ENCODE measurements around the gene HLA-DPB1. TPM values are rescaled to one million over a fixed set of nuclear protein-coding genes. Genes with fewer than 3 reads are reported as not detected.

Gene HLA-DPB1
- total and polyA plus RNA-seq, 2 donors (not counting 1 experiment from before 2014, with no cell fraction given): 1.3 to 11.5 TPM

DNA sequence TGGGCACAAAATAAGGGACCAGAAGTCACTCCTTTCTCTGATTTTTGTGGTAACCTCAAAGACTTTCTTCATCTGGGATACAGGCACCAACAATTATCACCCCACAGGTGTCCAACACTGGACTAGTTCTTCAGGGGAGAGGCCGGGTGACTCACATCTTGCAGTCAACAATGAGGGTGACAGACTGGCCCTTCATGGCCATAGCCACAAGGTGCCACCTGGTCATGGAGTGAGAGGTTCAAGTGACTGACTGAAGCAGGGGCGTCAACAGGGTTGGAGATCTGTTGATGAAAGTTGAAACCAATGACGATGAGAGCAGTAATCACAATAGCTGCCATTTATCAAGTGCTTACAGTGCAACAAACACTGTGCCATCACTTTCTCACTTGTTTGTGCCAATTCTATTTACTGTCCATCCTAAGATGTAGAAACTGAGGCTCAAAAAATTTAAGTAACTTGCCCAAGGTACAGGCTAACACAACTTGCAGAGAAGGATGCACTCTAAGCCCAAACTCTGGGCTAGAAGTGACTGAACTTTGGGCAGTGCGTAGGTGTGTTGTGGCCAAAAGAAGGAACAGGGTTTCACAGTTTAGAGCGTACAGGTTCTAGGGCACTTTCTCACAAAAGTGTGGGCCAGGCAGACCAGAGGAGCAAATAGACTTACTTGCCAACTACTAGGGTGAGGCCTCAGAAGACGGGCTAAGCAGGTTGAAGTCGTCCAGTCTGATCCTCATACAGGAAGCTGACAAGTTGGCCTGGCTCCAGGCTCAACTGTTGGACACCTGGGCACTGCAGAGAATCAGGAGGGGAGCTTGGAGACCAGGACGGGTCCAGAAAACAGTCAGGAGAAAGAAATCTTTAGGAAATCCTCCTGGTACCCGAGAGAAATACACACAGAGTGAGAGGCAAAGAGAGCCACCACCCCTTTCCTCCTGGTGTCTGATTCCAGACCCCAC, 30.4 kb downstream of the HLA-DPB1 start:
- no peak for DNase-seq (ENCODE audit: low read depth in 2 of 2)
- TF ChIP-seq, protein P1, sequence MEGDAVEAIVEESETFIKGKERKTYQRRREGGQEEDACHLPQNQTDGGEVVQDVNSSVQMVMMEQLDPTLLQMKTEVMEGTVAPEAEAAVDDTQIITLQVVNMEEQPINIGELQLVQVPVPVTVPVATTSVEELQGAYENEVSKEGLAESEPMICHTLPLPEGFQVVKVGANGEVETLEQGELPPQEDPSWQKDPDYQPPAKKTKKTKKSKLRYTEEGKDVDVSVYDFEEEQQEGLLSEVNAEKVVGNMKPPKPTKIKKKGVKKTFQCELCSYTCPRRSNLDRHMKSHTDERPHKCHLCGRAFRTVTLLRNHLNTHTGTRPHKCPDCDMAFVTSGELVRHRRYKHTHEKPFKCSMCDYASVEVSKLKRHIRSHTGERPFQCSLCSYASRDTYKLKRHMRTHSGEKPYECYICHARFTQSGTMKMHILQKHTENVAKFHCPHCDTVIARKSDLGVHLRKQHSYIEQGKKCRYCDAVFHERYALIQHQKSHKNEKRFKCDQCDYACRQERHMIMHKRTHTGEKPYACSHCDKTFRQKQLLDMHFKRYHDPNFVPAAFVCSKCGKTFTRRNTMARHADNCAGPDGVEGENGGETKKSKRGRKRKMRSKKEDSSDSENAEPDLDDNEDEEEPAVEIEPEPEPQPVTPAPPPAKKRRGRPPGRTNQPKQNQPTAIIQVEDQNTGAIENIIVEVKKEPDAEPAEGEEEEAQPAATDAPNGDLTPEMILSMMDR (conservative IDR thresholded peaks at IDR 0.05 in 1 of 2, IDR thresholded peaks at IDR 0.05 in 1 of 2; ENCODE audit: low read depth in 1 of 2, low read length in 2 of 2): no peak
- TF ChIP-seq EZH2 (IDR thresholded peaks at IDR 0.05; ENCODE audit: low read length, missing control alignments): no peak
- Histone ChIP-seq H3K27ac (ENCODE audit: insufficient read depth, low read length) (no peak overlapping the region), H3K27me3 (ENCODE audit: control insufficient read depth, insufficient read depth, low read length) (peaks cover 19% of the 10 kb centered on the region), H3K79me2 (ENCODE audit: control insufficient read depth, insufficient read depth, low read length) (no peaks in the 10 kb centered on the region), H4K20me1 (ENCODE audit: control insufficient read depth, extremely low read depth, insufficient read depth, low read length) (no peaks in the 10 kb centered on the region), H3K9ac (ENCODE audit: insufficient read depth, low read length) (no peak overlapping the region), H3K36me3 (ENCODE audit: control insufficient read depth, insufficient read depth, low read length) (no peaks in the 10 kb centered on the region), H3K9me3 (ENCODE audit: control insufficient read depth, insufficient read depth, low read depth, low read length) (no peaks in the 10 kb centered on the region), H3K4me2 (ENCODE audit: extremely low read depth, insufficient read depth, low read length) (no peak overlapping the region), H3K4me3 (replicated peaks in 1 of 4; ENCODE audit: control extremely low read depth in 1 of 4, insufficient read depth in 1 of 4, low read depth in 3 of 4, low read length in 4 of 4) (no peak overlapping the region), H3K4me1 (ENCODE audit: control insufficient read depth, extremely low read depth, insufficient read depth, low read length) (no peaks in the 10 kb centered on the region), H2AFZ (ENCODE audit: low read length) (no peak overlapping the region)

- no peaks in the 10 kb centered on the region for H3K9me3 ChIP-seq (ENCODE audit: control insufficient read depth, insufficient read depth, low read depth, low read length)
- no peak overlapping the region for H3K4me3 ChIP-seq (replicated peaks in 1 of 4; ENCODE audit: control extremely low read depth in 1 of 4, insufficient read depth in 1 of 4, low read depth in 3 of 4, low read length in 4 of 4)
- H3K36me3 ChIP-seq (ENCODE audit: control insufficient read depth, insufficient read depth, low read length): no peaks in the 10 kb centered on the region
- H3K4me1 ChIP-seq (ENCODE audit: control insufficient read depth, extremely low read depth, insufficient read depth, low read length): no peaks in the 10 kb centered on the region
- no peak overlapping the region for H3K4me2 ChIP-seq (ENCODE audit: extremely low read depth, insufficient read depth, low read length)
- no peak for TF ChIP-seq EZH2 (IDR thresholded peaks at IDR 0.05; ENCODE audit: low read length, missing control alignments)
- TF ChIP-seq, protein P1 (conservative IDR thresholded peaks at IDR 0.05 in 1 of 2, IDR thresholded peaks at IDR 0.05 in 1 of 2; ENCODE audit: low read depth in 1 of 2, low read length in 2 of 2): no peak
- H2AFZ ChIP-seq (ENCODE audit: low read length): no peak overlapping the region
- H3K9ac ChIP-seq (ENCODE audit: insufficient read depth, low read length): no peak overlapping the region
- H3K79me2 ChIP-seq (ENCODE audit: control insufficient read depth, insufficient read depth, low read length): no peaks in the 10 kb centered on the region
- H3K27me3 ChIP-seq (ENCODE audit: control insufficient read depth, insufficient read depth, low read length): peaks cover 19% of the 10 kb centered on the region
- no peaks in the 10 kb centered on the region for H4K20me1 ChIP-seq (ENCODE audit: control insufficient read depth, extremely low read depth, insufficient read depth, low read length)
- no peak for DNase-seq (ENCODE audit: low read depth in 2 of 2)
- no peak overlapping the region for H3K27ac ChIP-seq (ENCODE audit: insufficient read depth, low read length)
Measured at GRCh38 chr6:33107641-33108040, 31.9 kb downstream of the HLA-DPB1 start.

DNA sequence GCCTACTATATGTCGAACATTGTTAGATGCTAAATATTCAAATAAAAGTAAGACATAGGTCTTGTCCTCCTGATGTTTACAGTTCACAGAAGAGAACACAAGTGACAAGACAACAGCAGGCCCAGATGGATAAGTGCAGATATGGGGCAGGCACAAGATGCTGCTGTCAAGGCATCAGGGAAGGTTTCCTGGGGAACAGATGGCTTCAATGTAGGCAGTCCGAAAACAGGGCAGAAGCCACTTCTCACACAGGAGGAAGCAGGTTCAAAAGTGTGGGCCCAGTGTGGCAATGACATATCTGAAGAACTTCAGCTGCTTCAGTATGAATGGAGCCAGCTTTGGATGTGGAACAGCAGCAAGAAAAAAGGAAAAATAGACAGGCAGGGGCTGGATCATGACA, 32.5 kb downstream of the HLA-DPB1 start:
- no peaks in the 10 kb centered on the region for H3K9me3 ChIP-seq (ENCODE audit: control insufficient read depth, insufficient read depth, low read depth, low read length)
- DNase-seq (ENCODE audit: low read depth in 2 of 2): no peak
- no peaks in the 10 kb centered on the region for H4K20me1 ChIP-seq (ENCODE audit: control insufficient read depth, extremely low read depth, insufficient read depth, low read length)
- no peak overlapping the region for H3K4me2 ChIP-seq (ENCODE audit: extremely low read depth, insufficient read depth, low read length)
- TF ChIP-seq EZH2 (IDR thresholded peaks at IDR 0.05; ENCODE audit: low read length, missing control alignments): no peak
- TF ChIP-seq, protein P1 (conservative IDR thresholded peaks at IDR 0.05 in 1 of 2, IDR thresholded peaks at IDR 0.05 in 1 of 2; ENCODE audit: low read depth in 1 of 2, low read length in 2 of 2): no peak
- H3K79me2 ChIP-seq (ENCODE audit: control insufficient read depth, insufficient read depth, low read length): no peaks in the 10 kb centered on the region
- H3K27me3 ChIP-seq (ENCODE audit: control insufficient read depth, insufficient read depth, low read length): peaks cover 19% of the 10 kb centered on the region
- H3K9ac ChIP-seq (ENCODE audit: insufficient read depth, low read length): no peak overlapping the region
- H3K4me1 ChIP-seq (ENCODE audit: control insufficient read depth, extremely low read depth, insufficient read depth, low read length): no peaks in the 10 kb centered on the region
- H3K36me3 ChIP-seq (ENCODE audit: control insufficient read depth, insufficient read depth, low read length): no peaks in the 10 kb centered on the region
- no peak overlapping the region for H3K4me3 ChIP-seq (replicated peaks in 1 of 4; ENCODE audit: control extremely low read depth in 1 of 4, insufficient read depth in 1 of 4, low read depth in 3 of 4, low read length in 4 of 4)
- no peak overlapping the region for H2AFZ ChIP-seq (ENCODE audit: low read length)
- H3K27ac ChIP-seq (ENCODE audit: insufficient read depth, low read length): no peak overlapping the region
